ENCODE measurements around the gene IL12A. TPM values are rescaled to one million over a fixed set of nuclear protein-coding genes. Genes with fewer than 3 reads are reported as not detected.

IL12A gene
- total RNA-seq, 4 donors from 2014 or later = not detected

DNA sequence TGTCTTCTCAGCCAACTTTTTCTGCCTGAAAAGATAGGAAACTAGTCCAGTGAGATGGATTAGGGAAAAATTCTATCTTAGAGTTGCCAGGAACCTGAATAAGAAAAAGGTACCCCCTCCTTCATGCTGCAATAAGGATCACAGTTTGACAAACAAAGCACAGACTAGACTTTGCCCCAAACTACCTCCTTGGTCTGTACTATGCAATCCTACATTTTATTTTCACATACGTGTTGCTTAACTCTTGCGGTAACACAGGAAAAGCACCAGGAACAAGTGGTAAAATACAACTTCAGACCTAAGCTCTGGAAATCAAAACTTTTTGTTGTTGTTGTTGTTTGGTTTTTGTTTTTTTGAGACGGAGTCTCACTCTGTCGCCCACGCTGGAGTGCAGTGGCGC, 11.3 kb upstream of the IL12A start:
- TF ChIP-seq, protein P1, sequence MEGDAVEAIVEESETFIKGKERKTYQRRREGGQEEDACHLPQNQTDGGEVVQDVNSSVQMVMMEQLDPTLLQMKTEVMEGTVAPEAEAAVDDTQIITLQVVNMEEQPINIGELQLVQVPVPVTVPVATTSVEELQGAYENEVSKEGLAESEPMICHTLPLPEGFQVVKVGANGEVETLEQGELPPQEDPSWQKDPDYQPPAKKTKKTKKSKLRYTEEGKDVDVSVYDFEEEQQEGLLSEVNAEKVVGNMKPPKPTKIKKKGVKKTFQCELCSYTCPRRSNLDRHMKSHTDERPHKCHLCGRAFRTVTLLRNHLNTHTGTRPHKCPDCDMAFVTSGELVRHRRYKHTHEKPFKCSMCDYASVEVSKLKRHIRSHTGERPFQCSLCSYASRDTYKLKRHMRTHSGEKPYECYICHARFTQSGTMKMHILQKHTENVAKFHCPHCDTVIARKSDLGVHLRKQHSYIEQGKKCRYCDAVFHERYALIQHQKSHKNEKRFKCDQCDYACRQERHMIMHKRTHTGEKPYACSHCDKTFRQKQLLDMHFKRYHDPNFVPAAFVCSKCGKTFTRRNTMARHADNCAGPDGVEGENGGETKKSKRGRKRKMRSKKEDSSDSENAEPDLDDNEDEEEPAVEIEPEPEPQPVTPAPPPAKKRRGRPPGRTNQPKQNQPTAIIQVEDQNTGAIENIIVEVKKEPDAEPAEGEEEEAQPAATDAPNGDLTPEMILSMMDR (IDR thresholded peaks at IDR 0.05; ENCODE audit: low read depth) = no peak

GRCh38 chr3:159978353-159978752, 10.3 kb upstream of the IL12A start:
- TF ChIP-seq, protein P1 (IDR thresholded peaks at IDR 0.05; ENCODE audit: low read depth) = no peak

DNA sequence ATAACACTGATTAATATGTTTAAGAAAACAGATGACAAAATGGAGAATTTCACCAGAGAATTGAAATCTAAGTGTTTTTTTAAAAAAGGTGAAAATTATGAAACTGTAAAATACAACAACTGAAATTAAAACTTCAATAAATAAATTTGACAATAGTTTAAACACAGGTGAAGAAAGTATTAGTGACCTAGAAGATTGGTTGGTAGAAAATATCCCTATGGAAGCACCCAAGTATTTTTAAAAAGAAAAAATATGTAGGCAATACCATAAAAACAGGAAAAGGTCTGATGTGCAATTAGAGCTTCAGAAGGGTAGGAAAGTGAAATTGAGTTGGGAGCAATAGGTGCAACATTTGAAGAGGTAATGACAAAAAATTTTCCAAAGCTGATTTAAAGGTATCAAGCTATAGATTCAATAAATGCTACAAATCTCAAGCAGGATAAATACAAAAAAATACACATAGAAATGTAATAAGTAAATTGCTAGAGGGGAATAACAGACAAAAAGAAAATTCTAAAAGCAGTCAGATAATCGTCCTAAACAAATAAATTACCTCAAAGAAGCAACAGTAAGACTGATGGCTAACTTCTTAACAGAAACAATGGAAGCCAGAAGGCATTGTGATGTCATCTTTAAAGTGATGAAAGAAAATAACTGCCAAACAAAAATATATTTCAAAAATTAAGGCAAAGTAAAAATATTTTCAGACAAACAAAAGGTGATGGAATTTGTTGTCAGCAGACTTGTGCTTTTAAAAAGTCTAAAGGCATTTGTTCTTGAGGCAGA, 9.5 kb upstream of the IL12A start:
- TF ChIP-seq, protein P1 (IDR thresholded peaks at IDR 0.05; ENCODE audit: low read depth) = no peak

DNA sequence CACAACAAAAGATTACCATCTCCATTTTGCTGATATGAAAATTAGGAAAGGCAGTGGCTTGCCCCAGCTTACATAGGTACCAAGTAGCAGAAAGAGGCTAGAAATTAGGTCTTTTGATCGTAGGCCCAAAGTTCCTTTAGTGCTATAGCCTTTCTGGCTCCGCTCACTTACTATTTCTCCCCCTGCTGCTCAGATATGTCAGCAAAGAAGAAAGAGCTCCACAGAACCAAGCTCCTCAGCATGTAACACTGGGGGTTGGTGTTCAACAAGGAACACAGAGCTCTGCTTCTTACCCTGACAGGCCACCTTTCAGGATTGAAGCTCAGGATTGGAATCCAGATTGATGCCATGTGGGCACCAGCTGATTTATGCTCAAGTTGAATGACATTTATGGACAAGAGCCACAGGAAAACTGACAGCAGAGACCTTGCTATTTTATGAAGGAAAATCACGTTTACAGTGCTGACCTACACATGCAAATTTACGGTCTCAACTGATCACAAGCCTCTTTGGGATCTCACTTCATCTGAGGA, 6.1 kb upstream of the IL12A start:
- TF ChIP-seq, protein P1 (IDR thresholded peaks at IDR 0.05; ENCODE audit: low read depth) = no peak

DNA sequence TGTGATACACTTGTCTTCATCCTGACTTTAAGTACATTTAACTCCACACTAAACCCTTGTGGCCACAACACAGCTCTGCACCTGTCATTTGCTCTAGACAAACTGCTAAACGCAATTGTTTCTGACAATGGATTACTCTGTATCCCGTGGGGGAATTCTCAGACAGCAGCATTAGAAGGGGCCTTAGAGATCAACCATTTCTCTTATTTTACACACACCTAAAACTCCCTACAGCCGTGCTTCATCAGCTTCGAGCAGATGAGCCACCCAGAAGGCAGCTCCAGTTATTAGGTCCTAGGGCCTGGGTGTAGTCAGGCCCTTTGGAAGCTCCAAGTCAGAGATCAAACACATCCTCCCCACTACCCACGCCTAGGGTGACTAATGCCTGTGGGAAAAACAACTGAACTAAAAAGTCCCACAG, 1.3 kb upstream of the IL12A start:
- TF ChIP-seq, protein P1 (IDR thresholded peaks at IDR 0.05; ENCODE audit: low read depth) = no peak

DNA sequence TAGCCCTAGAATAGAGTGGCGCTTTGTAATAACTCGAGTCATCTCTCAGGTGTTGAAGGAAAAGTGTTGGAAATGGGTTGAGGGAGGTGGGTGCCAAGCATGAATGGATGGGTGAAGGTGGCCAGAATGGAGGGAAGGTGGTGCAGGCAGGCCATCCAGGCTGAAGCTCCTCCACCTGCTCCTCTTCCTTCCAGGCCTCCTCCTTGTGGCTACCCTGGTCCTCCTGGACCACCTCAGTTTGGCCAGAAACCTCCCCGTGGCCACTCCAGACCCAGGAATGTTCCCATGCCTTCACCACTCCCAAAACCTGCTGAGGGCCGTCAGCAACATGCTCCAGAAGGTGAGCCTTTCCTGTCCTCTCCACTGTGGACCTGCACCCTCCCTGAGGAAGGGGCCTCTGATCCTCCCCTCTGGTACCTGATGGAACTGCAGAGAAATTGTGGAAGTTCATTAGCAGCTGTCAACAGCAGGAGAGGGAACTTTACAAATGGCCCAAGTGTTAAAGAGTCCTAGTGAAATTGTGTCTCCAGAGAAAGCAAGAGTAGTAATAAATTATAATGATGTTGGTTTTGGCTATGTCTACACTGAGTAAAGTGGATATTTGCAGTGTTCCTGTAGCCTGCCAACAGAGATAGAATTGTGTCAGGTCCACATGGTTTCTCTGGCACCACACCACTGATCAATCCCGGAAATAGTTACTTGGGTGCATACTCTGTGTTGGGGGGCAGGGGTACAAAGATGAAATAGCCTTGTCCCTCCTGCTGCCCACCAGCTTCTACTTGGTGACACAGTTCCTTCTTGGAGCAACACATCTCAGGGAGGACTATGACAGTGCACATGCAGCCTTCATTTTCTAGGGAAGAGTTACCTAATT, 1.6 kb downstream of the IL12A start:
- TF ChIP-seq, protein P1 (IDR thresholded peaks at IDR 0.05; ENCODE audit: low read depth) = no peak

GRCh38 chr3:159991591-159991990, 3.0 kb downstream of the IL12A start:
- TF ChIP-seq, protein P1 (IDR thresholded peaks at IDR 0.05; ENCODE audit: low read depth) = no peak

Measured in subcutaneous adipose tissue (tissue), 4 donors.